Omental fat pad (tissue), 4 donors: ENCODE results near the gene RPA3. TPM values are rescaled to one million over a fixed set of nuclear protein-coding genes. Genes with fewer than 3 reads are reported as not detected.

ENCODE experiments used
- ATAC-seq: fragments of 150-250 bp; one replicate; pipeline ENCODE4 v1.9.1; 2016; ENCODE audit warnings: mild to moderate bottlenecking, moderate library complexity; ENCODE audit not compliant: low FRiP score
- DNase-seq: peaks from one replicate; pipeline ENCODE4 v3.0.0-alpha.2; 2019; ENCODE audit warnings: low spot score
- CTCF ChIP-seq, 3 donors: fragments of 450-650 bp; IDR thresholded peaks; one replicate each; pipeline ENCODE4 v1.5.1; 2016 to 2017; ENCODE audit warnings: antibody characterized with exemption in 3 of 3, mild to moderate bottlenecking in 3 of 3, moderate library complexity in 2 of 3
- total RNA-seq, 4 donors: library from RNA; depleted of rRNA; stranded (reverse); fragments of >200 nt; gene quantifications; one replicate each; pipeline ENCODE4 v1.1.0, GENCODE V29; 2016

RPA3 gene
- total RNA-seq, 4 donors from 2014 or later, result 9.7 to 19.3 (median 17.9) TPM

GRCh38 chr7:7647495-7648036 lies 70.8 kb downstream of the RPA3 start:
- no peak for TF ChIP-seq CTCF (IDR thresholded peaks at IDR 0.05)
- DNase-seq (no peak), ATAC-seq (no peak)

DNA sequence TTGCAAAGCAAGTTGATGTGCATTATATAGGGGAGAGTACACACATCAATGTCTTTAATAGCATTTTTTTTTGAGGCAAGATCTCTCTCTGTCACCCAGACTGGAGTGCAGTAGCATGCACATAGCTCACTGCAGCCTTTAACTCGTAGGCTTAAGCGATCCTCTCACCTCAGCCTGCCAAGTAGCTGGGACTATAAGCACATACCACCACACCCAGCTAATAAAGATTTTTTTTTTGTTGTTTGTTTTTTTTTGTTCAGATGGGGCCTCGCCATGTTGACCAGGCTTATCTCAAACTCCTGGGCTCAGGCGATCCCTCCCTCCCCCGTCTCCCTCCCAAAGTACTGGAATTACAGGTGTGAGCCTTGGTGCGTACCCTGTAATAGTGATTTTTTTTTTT lies 76.3 kb downstream of the RPA3 start:
- ATAC-seq, result no peak
- DNase-seq, result no peak
- no peak for TF ChIP-seq CTCF (IDR thresholded peaks at IDR 0.05)

GRCh38 chr7:7641129-7641663 lies 77.2 kb downstream of the RPA3 start:
- DNase-seq (no peak), ATAC-seq (peak; percentile 18)
- TF ChIP-seq CTCF (IDR thresholded peaks at IDR 0.05), result no peak

DNA sequence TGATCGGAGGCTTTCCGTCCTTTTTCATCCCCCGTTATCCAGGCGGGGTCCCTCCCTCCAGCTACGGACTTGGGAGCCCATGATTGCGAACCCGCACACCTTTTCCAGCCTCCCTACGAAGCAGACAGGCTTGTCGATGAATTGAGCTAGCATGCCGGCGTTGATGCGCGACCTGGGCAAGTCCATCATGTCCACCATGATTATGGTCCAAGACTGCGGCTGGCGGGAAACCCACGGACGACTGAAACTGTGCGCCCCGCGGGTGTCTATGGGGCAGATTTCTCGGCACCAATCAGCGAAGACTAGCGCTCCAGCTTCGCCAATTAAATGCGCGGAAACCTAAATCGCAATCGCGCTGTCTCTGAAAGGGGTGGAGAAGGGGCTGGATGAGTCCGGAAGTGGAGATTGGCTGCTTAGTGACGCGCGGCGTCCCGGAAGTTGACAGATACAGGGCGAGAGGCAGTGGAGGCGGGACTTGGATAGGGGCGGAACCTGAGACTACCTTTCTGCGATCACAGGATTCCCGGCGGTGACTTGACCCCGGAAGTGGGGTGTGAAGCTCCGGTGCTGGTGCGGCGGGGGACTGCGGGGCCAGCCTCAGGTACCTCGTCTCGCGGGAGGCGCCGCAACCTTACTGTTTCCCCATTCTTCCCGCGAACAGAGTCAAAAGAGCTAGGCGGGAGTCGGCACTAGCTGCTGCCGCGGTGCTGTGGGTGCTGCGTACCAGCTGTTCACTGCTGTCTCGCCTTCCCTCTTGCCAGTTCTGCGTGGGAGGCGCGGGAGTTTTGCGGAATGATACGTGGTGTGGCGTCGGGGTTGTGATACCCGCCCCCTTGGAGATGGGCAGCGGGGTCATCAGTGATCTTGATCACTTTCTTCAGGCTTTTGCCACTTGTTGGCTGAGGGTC lies 77.9 kb downstream of the RPA3 start, which contains the start of gene UMAD1:
Gene UMAD1, plus strand, starts transcription at position 532 of the 908 bp plus-strand sequence. CDS start 32,620 bp downstream, outside the sequence.
- peak; percentile 100 for ATAC-seq
- TF ChIP-seq CTCF (IDR thresholded peaks at IDR 0.05), result no peak
- peak; percentile 88 for DNase-seq

DNA sequence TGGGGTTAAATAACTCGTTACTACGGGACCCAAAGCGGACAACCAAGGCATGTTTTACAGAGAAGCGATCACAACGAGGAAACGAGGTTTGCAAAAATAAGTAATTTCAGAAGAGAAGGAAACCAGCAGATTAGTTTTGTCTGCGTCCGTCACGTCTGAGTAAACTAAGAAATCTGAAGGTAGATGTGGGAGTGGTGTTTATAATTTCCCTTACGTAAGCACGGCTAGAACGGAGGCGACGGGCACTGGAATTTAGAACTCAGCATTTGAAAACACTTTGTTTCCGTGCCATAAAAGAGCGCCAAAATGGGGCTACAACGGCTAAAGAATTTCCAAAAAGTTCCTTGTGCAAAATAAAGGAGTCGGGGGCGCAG lies 78.6 kb downstream of the RPA3 start:
- DNase-seq (no peak), ATAC-seq (no peak)
- no peak for TF ChIP-seq CTCF (IDR thresholded peaks at IDR 0.05)

GRCh38 chr7:7639421-7639820 lies 79.0 kb downstream of the RPA3 start:
- DNase-seq, result no peak
- TF ChIP-seq CTCF (IDR thresholded peaks at IDR 0.05), result no peak
- ATAC-seq, result no peak
